Stimulated activated CD8-positive, alpha-beta memory T cell treated with anti-CD3 and anti-CD28 coated beads, Interleukin-7, amount 100 ng/mL, for 48 hours (primary cell): ENCODE measurements around the gene CD4.

Experiments used
- DNase-seq, 2 donors: peaks; one replicate each; pipeline ENCODE4 v3.0.0-alpha.2; 2020; ENCODE audit warnings: low read depth in 1 of 2; ENCODE audit errors: extremely low read depth in 1 of 2

Gene CD4

DNA sequence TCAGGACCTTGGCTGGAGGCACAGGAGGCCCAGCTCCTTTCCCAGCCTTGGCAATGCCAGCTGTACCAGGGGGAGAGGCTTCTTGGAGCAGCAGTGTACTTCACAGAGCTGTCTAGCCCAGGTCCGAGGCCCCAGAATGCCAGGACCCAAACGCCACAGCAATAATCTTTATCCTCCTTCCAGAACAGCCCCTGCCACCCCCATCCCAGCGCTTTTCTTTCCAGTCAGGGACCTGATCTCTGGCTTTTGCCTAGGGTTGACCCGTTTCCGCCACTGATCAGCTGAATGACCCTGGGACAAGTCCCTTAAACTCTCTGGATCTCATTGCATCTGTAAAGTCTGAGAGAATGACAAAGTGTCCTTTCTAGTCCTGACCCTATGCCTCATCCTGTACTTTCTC, 11.9 kb upstream of the CD4 start:
- no peak for DNase-seq

DNA sequence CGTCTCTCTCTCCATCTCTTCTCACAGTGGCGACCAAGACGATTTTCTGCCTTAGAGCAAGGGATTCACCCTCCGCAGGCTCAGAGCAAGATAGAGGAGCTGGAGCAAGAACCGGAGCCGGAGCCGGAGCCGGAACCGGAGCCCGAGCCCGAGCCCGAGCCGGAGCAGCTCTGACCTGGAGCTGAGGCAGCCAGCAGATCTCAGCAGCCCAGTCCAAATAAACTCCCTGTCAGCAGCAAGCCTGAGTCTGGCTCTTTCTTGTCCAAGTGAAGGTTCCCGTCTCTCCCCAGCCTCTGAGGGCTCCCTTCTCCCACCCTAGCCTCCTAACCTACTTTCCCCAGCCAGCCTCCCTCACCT, 11.1 kb upstream of the CD4 start:
- no peak for DNase-seq

DNA sequence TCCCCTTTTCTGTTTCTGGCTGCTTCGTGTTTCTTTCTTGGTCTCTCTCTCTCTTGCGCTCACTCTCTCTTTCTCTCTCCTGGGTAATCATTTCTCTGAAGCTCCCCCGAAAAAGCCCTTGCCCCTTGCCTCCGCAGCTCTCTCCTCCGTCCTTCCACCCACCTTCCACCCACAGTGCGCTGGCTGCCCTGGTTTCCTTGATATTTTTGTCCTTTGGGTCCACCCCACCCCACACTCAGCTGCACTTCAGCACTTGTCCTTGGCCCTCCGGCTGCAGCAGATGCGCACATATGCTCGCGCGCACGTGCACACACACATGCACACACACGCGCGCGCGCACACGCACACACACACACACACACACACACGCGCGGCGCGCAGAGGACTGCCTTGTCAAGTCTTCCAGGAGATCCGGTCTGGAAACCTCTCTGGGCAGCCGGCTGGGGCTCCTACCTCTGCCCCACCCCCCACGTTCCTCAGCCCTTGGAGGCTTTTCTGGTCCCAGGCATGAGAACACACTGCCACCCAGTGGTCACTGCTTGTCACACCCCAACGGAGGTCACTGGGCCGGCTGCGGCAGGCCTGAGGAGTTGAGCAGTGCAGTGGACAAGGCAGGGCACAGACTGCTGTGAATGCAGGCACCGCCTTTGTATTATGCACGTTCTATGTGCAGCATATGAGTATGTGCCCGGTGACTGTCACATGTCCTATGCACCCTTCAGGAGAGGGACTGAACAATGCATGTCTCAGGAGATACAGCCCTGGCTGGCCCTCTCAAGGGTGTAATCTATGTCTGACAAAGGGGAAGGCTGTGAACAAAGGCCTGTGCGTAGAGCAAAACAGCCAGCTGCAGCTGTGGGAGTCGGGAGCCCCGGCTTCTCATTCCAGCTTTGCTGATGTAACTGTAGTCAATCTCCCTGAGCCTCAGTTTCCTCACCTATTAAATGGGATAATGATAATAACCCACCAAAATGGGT, 10.5 kb upstream of the CD4 start:
- peak in 1 of 2 donors; percentile 86 for DNase-seq

GRCh38 chr12:6779708-6780432, 9.5 kb upstream of the CD4 start:
- no peak for DNase-seq

DNA sequence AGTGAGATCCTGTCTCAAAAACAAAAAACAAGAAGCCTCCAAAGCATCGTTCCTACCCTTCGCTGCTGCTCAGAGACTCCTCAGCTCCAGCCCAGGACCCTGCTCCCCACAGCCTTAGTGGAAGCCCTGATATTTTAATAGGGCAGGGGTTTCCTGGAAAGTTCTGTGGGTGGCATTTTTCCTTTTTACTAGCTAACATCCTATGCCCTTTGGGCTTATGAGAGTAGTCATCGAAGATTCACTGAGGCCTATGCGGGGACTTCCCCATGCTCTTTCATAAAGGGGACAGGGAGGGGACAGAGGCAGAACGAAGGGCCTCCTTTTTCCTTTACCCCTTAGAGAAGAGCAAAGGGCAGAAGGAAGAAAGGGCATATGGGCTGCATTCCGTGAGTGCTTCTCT, 8.8 kb upstream of the CD4 start:
- DNase-seq: no peak

DNA sequence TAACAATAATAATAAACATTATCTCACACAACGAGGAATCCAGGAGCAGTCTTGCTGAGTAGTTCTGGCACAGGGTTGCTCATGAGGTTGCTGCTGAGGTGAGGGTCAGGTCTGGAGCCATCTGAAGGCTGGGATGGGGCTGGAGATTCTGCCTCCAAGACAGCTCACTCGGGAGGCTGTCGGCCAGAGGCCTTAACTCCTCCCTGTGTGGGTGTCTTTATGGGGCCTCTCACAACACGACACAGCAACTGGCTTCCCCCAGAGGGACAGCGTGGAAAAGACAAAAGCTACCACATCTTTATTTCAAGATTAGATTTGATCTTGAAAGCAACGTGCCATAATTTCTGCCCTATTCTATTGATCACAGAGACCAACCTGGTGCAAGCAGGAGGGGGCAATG, 7.2 kb upstream of the CD4 start:
- DNase-seq: no peak

- no peak for DNase-seq
Observed at GRCh38 chr12:6782850-6783566, 6.3 kb upstream of the CD4 start.

DNA sequence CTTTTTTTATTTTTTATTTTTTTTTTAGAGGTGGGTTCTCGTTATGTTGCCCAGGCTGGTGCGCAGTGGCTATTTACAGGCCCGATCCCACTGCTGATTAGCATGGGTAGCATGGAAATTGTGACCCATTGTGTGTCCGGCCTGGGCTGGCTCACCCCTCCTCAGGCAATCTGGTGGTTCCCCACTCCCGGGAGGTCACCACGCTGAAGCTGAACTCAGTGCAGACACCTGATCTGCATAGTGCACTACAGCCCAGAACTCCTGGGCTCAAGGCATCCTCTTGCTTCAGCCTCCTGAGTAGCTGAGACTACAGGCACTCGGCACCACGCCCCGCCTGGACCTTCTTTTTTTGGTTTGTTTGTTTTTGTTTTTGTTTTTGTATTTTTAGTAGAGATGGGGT, 5.5 kb upstream of the CD4 start:
- DNase-seq: no peak

DNA sequence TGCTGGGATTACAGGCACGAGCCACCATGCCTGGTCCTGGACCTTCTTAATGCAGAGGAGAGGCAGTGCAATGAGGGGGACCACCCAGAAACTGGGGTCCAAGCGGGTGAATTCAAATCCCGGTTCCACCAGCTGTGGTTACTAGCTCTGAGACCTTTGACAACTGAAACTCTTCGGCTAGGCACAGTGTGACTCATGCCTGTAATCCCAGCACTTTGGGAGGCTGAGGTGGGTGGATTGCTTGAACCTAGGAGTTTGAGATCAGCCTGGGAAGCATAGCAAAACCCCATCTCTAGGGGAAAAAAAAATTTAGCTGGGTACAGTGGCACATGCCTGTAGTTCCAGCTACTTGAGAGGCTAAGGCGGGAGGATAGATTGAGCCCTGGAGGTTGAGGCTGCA, 5.0 kb upstream of the CD4 start:
- DNase-seq: no peak

DNA sequence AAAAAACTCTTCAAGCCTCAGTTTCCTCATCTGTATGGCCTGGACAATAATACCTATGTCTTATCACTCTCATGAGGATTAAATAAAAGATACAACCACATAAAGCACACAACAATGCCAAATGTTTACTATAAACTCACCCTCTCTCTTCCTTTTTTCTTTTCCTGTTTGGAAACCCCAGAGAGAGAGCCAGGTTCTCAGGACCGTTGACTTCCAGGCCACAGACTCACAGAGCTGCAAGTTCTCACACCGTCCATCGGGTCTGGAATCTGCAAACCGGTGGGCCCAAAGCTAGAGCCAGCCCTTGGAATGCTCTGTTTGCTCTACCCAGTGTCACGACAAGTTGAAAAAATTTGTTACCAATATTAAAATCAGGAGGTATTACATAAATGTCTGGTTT, 4.6 kb upstream of the CD4 start:
- DNase-seq: no peak

- DNase-seq: no peak
Observed at GRCh38 chr12:6786416-6787094, 2.8 kb upstream of the CD4 start.

DNA sequence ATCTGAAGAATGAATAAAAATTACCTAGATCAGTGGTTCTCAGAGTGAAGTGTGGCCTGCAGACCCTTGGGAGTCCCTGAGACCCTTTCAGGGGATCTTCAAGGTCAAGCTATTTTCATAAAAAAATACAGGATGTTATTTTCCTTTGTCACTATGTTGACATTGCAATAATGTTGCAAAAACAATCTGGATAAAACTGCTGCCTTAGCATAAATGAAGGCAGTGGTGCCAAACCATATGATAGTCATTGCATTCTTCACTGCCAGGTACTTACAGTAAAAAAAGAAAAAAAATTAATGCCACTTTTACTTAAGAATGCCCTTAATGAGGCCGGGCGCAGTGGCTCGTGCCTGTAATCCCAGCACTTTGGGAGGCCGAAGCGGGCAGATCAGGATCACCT, 2.0 kb upstream of the CD4 start:
- DNase-seq: no peak

GRCh38 chr12:6790496-6791150, 1.3 kb downstream of the CD4 start:
- DNase-seq: no peak

DNA sequence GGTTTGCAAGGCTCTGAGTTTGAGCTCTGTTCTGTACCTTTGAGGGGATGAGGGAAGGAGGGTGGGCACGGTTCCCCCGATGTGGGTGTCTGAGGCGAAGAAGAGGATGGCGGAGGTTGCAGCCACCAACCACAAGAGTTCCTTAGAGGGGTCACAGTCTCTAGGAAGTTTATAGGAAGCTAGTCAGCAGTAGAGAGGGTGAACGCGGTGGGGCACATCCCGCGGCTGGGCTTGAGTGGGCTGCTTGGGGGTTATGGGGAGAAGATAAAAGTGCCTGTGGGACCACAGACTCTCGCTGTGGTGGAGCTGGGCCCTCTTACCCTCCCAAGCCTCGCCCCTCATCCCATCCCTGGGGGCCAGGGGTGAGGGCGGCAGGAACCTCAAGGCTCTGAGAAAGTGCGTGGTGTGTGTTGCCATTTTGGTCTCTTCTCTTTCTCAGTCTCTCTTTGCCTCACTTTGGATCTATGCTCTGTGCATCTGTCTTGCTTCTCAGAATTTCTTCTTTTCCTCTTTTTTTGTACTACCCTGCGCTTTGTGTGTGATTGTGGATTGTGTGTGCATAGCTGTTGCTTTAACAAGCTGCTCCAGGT, 2.7 kb downstream of the CD4 start:
- DNase-seq: no peak

DNA sequence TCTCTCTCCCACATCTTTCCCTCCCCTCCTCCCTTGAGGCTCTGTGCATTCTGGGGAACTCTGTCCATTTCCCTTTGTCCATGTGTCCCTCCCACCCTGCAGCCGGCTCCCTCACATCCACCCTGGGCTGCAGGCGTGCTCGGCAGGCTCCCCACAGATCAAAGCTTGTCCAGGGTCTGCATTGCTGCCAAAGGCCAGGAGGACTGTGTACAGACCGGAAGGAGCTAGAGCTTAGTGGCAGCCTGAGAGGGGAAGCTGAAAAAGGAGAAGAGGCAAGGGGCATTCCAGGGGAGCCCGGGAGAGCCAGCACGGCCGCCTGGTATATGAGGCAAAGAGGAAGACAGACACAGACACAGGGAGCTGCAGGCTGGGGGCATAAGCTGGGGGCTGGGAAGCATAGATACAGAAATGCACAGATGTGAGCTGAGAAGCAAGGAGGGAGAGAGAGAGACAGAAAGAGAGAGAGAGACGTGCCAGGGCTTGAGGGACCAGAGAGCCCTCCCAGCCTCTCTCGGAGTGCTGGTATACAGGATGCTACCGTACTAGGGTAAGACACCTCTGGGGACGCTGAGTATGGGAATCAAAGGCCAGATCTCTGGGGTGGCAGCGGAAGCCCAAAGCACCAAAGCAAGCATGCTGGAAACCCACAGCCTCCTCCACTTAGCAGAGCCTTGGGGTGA, 3.3 kb downstream of the CD4 start:
- DNase-seq: no peak

- DNase-seq: no peak
Observed at GRCh38 chr12:6795088-6795487, 5.8 kb downstream of the CD4 start.

DNA sequence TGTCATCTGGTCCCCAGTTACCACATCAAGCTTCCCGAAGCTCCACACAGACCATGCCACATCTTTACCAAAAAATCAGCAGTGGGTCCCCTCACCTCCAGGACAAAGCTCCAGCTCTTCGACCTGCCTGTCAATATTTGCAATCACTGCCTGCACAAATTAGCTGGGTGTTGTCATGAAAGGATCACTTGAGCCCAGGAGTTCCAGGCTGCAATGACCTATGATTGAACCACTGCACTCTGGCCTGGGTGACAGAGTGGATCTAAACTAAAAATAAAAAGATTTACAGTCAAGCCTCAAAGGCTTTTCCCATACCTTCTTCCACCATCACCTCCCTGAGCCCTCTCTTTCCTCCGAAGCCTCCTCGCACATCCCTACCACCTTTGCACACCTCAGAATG, 7.2 kb downstream of the CD4 start:
- DNase-seq: no peak

- DNase-seq: no peak
Observed at GRCh38 chr12:6799147-6799546, 9.8 kb downstream of the CD4 start.

GRCh38 chr12:6807170-6807569, 17.8 kb downstream of the CD4 start:
- DNase-seq: no peak

- no peak for DNase-seq
Observed at GRCh38 chr12:6809056-6809455, 19.7 kb downstream of the CD4 start.
